ENCODE results near the gene NDUFS7. TPM values are rescaled to one million over a fixed set of nuclear protein-coding genes. Genes with fewer than 3 reads are reported as not detected.

The NDUFS7 gene
- total and polyA plus RNA-seq, 9 of the 15 experiments (the other 6 are each of a cell fraction or from before 2014, with no cell fraction given), result 6.0 to 271 (median 60.6) TPM

DNA sequence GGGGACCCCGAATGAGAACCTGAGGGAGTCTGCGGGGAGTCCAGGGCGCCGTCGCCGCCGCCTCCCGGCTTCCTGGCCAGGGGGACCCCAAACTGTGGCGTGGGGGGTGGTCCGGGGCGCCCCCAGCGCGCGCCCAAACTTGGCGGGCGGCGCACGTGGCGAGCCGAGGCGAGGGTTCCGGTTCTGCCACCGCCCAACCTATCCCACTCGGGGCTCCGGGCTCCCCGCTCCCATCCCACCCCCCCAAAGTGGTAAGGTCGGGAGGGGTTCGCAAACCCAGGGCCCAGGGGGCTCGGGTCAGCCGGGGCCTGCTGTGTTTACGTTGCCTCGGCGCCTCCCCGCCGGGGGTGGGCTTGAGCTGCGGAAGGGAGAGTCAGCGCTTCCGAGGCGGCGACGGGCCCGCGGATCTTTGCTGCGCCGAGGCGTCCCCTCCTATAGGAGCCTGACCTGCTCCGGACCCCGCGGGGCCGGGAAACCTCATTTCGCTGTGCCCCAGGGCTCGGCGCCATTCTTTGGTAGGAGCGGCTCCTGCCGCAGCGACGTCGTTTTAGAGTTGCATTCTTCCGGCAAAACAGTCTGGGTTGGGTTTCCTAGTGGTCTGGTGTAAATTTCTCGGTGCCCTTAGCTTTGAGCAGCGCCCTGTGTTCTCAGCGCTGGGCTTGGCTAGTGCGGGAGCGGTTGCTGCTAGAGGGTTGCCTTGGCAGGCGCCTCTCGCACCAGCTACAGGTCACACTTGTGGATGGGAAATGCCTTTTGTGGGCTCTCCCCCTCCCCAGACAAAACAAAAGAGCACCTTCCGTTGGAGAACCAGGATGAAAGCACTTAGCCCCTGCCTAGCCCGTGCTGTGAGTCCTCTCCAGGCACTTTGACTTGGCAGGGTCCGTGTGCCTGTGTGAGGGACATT lies 24.8 kb downstream of the NDUFS7 start:
- Histone ChIP-seq H3K79me2 (ENCODE audit: control insufficient read depth, insufficient read depth, low read length) (peaks cover 61% of the 10 kb centered on the region), H3K27me3 (ENCODE audit: control insufficient read depth in 2 of 2, insufficient read depth in 2 of 2, low read length in 2 of 2) (no peaks in the 10 kb centered on the region), H3K9me1 (ENCODE audit: control insufficient read depth, insufficient read depth, low read length) (peaks cover 17% of the 10 kb centered on the region), H3K9ac (ENCODE audit: insufficient read depth in 1 of 2, low read depth in 2 of 2, low read length in 2 of 2) (peak overlapping the region; percentile 93 to 98), H3K36me3 (ENCODE audit: control insufficient read depth, insufficient read depth, low read length) (peaks cover 49% of the 10 kb centered on the region; the same call in 2 of the 3 replicates), H3K9me3 (replicated peaks; ENCODE audit: control insufficient read depth, insufficient read depth, low read depth, low read length) (no peaks in the 10 kb centered on the region), H4K20me1 (replicated peaks; ENCODE audit: control insufficient read depth, insufficient read depth, low read length) (peaks cover 48% of the 10 kb centered on the region), H3K4me3 (peak overlapping the region; percentile 99), H3K27ac (ENCODE audit: extremely low read depth, low read depth, low read length) (peak overlapping the region; percentile 99), H3K4me2 (ENCODE audit: insufficient read depth, low read length) (peak overlapping the region; percentile 84), H2AFZ (ENCODE audit: low read depth, low read length) (no peak overlapping the region), H3K4me1 (replicated peaks in 1 of 2; ENCODE audit: control insufficient read depth in 2 of 2, insufficient read depth in 2 of 2, low read length in 2 of 2) (peaks cover 23 to 69% of the 10 kb centered on the region in 2 experiments)
- CTCF ChIA-PET (ENCODE audit: low intra/inter-chr PET ratio), result no interaction called here
- WGBS (ENCODE audit: insufficient coverage, low coverage, missing lambda C conversion rate), result 1% methylated on average over 44 of the region's 69 CpGs
- intact Hi-C loops (cut with micrococcal nuclease) (no loop called here), in situ Hi-C loops (cut with MboI) (no loop called here)
- FAIRE-seq (peak; percentile 19), DNase-seq (ENCODE audit: extremely low read depth in 1 of 4, low spot score in 3 of 4) (peak; percentile 46 to 70 (median 64)), ATAC-seq (peak; percentile 46)
- TSS peak; percentile 62 for BruUV-seq (replicated peaks)
- POLR2A ChIA-PET, result interaction anchor here (0.6 to 1.4 kb wide), 2 partner anchors 28 to 45 kb away, joined by 4 read pairs; no protein-coding TSS in a partner anchor
- TF ChIP-seq, protein P1, sequence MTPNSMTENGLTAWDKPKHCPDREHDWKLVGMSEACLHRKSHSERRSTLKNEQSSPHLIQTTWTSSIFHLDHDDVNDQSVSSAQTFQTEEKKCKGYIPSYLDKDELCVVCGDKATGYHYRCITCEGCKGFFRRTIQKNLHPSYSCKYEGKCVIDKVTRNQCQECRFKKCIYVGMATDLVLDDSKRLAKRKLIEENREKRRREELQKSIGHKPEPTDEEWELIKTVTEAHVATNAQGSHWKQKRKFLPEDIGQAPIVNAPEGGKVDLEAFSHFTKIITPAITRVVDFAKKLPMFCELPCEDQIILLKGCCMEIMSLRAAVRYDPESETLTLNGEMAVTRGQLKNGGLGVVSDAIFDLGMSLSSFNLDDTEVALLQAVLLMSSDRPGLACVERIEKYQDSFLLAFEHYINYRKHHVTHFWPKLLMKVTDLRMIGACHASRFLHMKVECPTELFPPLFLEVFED (CRISPR knock-in tag; conservative IDR thresholded peaks at IDR 0.05), result no peak
- TF ChIP-seq PPARD (CRISPR knock-in tag; IDR thresholded peaks at IDR 0.05) (no peak), ELF4 (CRISPR knock-in tag; IDR thresholded peaks at IDR 0.05) (no peak), ZNF239 (CRISPR knock-in tag; IDR thresholded peaks at IDR 0.05) (no peak), ZNF124 (CRISPR knock-in tag; IDR thresholded peaks at IDR 0.05) (no peak), CREBBP (IDR thresholded peaks at IDR 0.05; ENCODE audit: low read depth, low read length) (no peak), RBFOX2 (IDR thresholded peaks at IDR 0.05; ENCODE audit: low read depth, low read length) (peak; percentile 79), ZNF165 (CRISPR knock-in tag; IDR thresholded peaks at IDR 0.05; ENCODE audit: borderline replicate concordance) (no peak)
- TF ChIP-seq, protein P2, sequence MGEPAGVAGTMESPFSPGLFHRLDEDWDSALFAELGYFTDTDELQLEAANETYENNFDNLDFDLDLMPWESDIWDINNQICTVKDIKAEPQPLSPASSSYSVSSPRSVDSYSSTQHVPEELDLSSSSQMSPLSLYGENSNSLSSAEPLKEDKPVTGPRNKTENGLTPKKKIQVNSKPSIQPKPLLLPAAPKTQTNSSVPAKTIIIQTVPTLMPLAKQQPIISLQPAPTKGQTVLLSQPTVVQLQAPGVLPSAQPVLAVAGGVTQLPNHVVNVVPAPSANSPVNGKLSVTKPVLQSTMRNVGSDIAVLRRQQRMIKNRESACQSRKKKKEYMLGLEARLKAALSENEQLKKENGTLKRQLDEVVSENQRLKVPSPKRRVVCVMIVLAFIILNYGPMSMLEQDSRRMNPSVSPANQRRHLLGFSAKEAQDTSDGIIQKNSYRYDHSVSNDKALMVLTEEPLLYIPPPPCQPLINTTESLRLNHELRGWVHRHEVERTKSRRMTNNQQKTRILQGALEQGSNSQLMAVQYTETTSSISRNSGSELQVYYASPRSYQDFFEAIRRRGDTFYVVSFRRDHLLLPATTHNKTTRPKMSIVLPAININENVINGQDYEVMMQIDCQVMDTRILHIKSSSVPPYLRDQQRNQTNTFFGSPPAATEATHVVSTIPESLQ (CRISPR knock-in tag; IDR thresholded peaks at IDR 0.05), result 0 out of 2 replicates have a peak, but pooled peaks have one; percentile 46
- TF ChIP-seq, protein P3, sequence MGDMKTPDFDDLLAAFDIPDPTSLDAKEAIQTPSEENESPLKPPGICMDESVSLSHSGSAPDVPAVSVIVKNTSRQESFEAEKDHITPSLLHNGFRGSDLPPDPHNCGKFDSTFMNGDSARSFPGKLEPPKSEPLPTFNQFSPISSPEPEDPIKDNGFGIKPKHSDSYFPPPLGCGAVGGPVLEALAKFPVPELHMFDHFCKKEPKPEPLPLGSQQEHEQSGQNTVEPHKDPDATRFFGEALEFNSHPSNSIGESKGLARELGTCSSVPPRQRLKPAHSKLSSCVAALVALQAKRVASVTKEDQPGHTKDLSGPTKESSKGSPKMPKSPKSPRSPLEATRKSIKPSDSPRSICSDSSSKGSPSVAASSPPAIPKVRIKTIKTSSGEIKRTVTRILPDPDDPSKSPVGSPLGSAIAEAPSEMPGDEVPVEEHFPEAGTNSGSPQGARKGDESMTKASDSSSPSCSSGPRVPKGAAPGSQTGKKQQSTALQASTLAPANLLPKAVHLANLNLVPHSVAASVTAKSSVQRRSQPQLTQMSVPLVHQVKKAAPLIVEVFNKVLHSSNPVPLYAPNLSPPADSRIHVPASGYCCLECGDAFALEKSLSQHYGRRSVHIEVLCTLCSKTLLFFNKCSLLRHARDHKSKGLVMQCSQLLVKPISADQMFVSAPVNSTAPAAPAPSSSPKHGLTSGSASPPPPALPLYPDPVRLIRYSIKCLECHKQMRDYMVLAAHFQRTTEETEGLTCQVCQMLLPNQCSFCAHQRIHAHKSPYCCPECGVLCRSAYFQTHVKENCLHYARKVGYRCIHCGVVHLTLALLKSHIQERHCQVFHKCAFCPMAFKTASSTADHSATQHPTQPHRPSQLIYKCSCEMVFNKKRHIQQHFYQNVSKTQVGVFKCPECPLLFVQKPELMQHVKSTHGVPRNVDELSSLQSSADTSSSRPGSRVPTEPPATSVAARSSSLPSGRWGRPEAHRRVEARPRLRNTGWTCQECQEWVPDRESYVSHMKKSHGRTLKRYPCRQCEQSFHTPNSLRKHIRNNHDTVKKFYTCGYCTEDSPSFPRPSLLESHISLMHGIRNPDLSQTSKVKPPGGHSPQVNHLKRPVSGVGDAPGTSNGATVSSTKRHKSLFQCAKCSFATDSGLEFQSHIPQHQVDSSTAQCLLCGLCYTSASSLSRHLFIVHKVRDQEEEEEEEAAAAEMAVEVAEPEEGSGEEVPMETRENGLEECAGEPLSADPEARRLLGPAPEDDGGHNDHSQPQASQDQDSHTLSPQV (IDR thresholded peaks at IDR 0.05), result peak; percentile 51; the same call in 1 of the 2 replicates
- TF ChIP-seq, protein P4, sequence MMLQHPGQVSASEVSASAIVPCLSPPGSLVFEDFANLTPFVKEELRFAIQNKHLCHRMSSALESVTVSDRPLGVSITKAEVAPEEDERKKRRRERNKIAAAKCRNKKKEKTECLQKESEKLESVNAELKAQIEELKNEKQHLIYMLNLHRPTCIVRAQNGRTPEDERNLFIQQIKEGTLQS (IDR thresholded peaks at IDR 0.05), result no peak
- TF ChIP-seq, protein P4 (CRISPR knock-in tag; conservative IDR thresholded peaks at IDR 0.05), result no peak
